Glutamatergic neuron (in vitro differentiated cells): Measurements from ENCODE around the gene SLC35G2. TPM values are rescaled to one million over a fixed set of nuclear protein-coding genes. Genes with fewer than 3 reads are reported as not detected.

Source experiments
- DNase-seq: peaks from one replicate; pipeline ENCODE4 v3.0.0; 2022
- H3K27ac Mint-ChIP-seq: one replicate; pipeline ENCODE4 v1.8.0; 2020; ENCODE audit warnings: mild to moderate bottlenecking, mixed read lengths, inconsistent platforms; ENCODE audit not compliant: unreplicated experiment
- H3K27me3 Mint-ChIP-seq: one replicate; pipeline ENCODE4 v1.8.0; 2020; ENCODE audit warnings: mild to moderate bottlenecking, moderate library complexity, mixed read lengths, inconsistent platforms; ENCODE audit not compliant: unreplicated experiment
- H3K36me3 Mint-ChIP-seq: one replicate; pipeline ENCODE4 v1.8.0; 2020; ENCODE audit warnings: mild to moderate bottlenecking, mixed read lengths, inconsistent platforms; ENCODE audit not compliant: unreplicated experiment
- H3K4me1 Mint-ChIP-seq: one replicate; pipeline ENCODE4 v1.8.0; 2020; ENCODE audit warnings: mild to moderate bottlenecking, low read depth, mixed read lengths, inconsistent platforms; ENCODE audit not compliant: unreplicated experiment
- H3K4me3 Mint-ChIP-seq: one replicate; pipeline ENCODE4 v1.8.0; 2020; ENCODE audit warnings: mild to moderate bottlenecking, mixed read lengths, inconsistent platforms; ENCODE audit not compliant: unreplicated experiment
- H3K9me3 Mint-ChIP-seq: one replicate; pipeline ENCODE4 v1.8.0; 2020; ENCODE audit warnings: mild to moderate bottlenecking, moderate library complexity, mixed read lengths, inconsistent platforms; ENCODE audit not compliant: unreplicated experiment
- CTCF ChIP-seq: fragments of 200-600 bp; sonication (generic); IDR thresholded peaks from one replicate; pipeline ENCODE4 v1.5.0; 2021; ENCODE audit not compliant: partially characterized antibody, unreplicated experiment
- long read RNA-seq: library from polyadenylated mRNA; unstranded; transcript quantifications from one replicate; pipeline ENCODE4 v2.0.0, GENCODE V29; 2020; ENCODE audit not compliant: unreplicated experiment
- total RNA-seq: library from RNA; stranded (reverse); fragmentation: NEBNext Ultra II Directional; extraction: Animal tissue kit (Norgen Biotek cat#: 25700); gene quantifications from one replicate; pipeline ENCODE4 v1.2.1, GENCODE V29; 2021; ENCODE audit not compliant: unreplicated experiment

SLC35G2 gene
- 22.6 TPM for total RNA-seq
- long read RNA-seq, transcript SLC35G2-201 (2 exons, 1,577 nt), result major isoform, 11 of 21 reads
- long read RNA-seq, transcript SLC35G2-202 (2 exons, 2,060 nt), result minor isoform, 5 of 21 reads
- long read RNA-seq, partial matches to known transcripts, result 1 of 21 reads
- long read RNA-seq, other reads (novel, unspliced or antisense), result 4 of 21 reads

GRCh38 chr3:136818769-136819391 lies at the start of gene SLC35G2:
SLC35G2 (plus strand) TSS chr3:136819126; CDS start chr3:136854461, 35,335 bp downstream.
- peak; percentile 87 for DNase-seq
- TF ChIP-seq CTCF, result no peak
- Mint-ChIP-seq H3K9me3 (peaks cover 17% of the 10 kb centered on the region), H3K4me1 (peaks cover 11% of the 10 kb centered on the region), H3K27me3 (peaks cover 6% of the 10 kb centered on the region), H3K36me3 (peaks cover 7% of the 10 kb centered on the region), H3K27ac (peak within 1 kb of the TSS; percentile 100), H3K4me3 (peak within 1 kb of the TSS; percentile 100)

DNA sequence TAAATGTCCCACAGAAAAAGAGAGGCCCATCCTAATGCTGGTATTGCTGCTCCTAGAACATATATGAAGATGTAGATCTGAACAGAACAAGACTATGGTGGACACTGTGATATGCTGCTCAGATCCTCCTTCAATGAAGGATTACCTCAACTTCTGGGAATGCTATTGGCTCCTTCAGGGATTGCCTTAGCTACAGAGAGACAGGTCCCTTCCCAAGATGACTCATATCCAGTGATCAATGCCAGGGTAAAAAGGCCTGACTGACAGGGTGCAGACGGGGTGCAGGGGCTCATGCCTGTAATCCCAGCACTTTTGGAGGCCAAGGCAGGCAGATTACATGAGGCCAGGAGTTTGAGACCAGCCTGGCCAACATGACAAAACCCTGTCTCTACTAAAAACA lies 46.2 kb upstream of the SLC35G2 start:
- H3K4me1 Mint-ChIP-seq, result no peaks in the 10 kb centered on the region
- H3K27ac Mint-ChIP-seq, result no peak overlapping the region
- peaks cover 3% of the 10 kb centered on the region for H3K9me3 Mint-ChIP-seq

GRCh38 chr3:136778865-136779264 lies 40.1 kb upstream of the SLC35G2 start:
- Mint-ChIP-seq H3K27me3 (peaks cover 2% of the 10 kb centered on the region), H3K9me3 (peaks cover 1% of the 10 kb centered on the region), H3K4me3 (no peak overlapping the region), H3K27ac (no peak overlapping the region), H3K4me1 (no peaks in the 10 kb centered on the region), H3K36me3 (peaks cover 5% of the 10 kb centered on the region)
- DNase-seq, result no peak
- no peak for TF ChIP-seq CTCF

More for the DNA sequence above, 46.2 kb upstream of the SLC35G2 start:
- Mint-ChIP-seq H3K36me3 (no peaks in the 10 kb centered on the region), H3K4me3 (no peak overlapping the region), H3K27me3 (no peaks in the 10 kb centered on the region)
- no peak for DNase-seq
- TF ChIP-seq CTCF, result no peak

GRCh38 chr3:136780741-136781140 lies 38.2 kb upstream of the SLC35G2 start:
- peaks cover 2% of the 10 kb centered on the region for H3K27me3 Mint-ChIP-seq
- H3K27ac Mint-ChIP-seq, result no peak overlapping the region
- TF ChIP-seq CTCF, result no peak
- no peaks in the 10 kb centered on the region for H3K4me1 Mint-ChIP-seq
- H3K4me3 Mint-ChIP-seq, result no peak overlapping the region
- H3K36me3 Mint-ChIP-seq, result peaks cover 5% of the 10 kb centered on the region
- DNase-seq, result no peak
- H3K9me3 Mint-ChIP-seq, result no peaks in the 10 kb centered on the region

DNA sequence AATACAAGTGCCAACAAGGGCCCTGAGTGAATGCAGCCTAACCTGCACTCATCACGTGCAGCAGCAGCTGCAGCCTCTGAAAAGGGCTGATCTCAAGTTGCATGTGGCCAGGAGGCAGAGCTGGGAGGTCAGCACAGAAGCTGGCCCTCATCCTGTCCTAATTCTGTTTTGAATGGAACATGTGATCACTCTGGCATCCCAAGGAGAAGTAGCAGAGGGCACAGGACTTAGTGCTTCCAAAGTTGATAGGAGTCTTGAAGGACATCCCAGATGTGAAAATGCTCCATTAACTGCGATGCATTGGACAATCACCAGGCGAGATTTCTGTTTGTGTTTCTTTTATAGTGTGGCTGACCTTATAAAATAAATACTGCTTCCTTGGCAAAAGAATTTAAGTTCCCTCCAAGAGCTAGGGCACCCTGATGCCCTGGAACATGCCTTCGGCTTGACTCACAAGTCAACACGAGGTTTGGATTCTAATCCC lies 35.2 kb upstream of the SLC35G2 start:
- H3K4me3 Mint-ChIP-seq, result no peak overlapping the region
- peaks cover 4% of the 10 kb centered on the region for H3K27me3 Mint-ChIP-seq
- TF ChIP-seq CTCF, result no peak

More for the DNA sequence above, 35.2 kb upstream of the SLC35G2 start:
- no peak overlapping the region for H3K27ac Mint-ChIP-seq
- peaks cover 1% of the 10 kb centered on the region for H3K9me3 Mint-ChIP-seq
- DNase-seq, result no peak
- H3K36me3 Mint-ChIP-seq, result peaks cover 5% of the 10 kb centered on the region
- H3K4me1 Mint-ChIP-seq, result peaks cover 8% of the 10 kb centered on the region
